GM12873 (cell line): ENCODE measurements around the gene SUPT6H.

Experiments
- CTCF ChIP-seq: IDR thresholded peaks from 2 replicates; pipeline ENCODE4 v1.5.1; 2012; ENCODE audit warnings: low read depth, mild to moderate bottlenecking, moderate library complexity, low read length, control low read depth; ENCODE audit not compliant: insufficient read depth; ENCODE audit errors: missing control alignments

SUPT6H gene

GRCh38 chr17:28618464-28618863, 43.5 kb upstream of the SUPT6H start:
- TF ChIP-seq CTCF, result no peak

GRCh38 chr17:28620010-28620409, 42.0 kb upstream of the SUPT6H start:
- TF ChIP-seq CTCF, result no peak

GRCh38 chr17:28622186-28622585, 39.8 kb upstream of the SUPT6H start:
- no peak for TF ChIP-seq CTCF

- no peak for TF ChIP-seq CTCF
Observed at GRCh38 chr17:28623696-28624095, 38.3 kb upstream of the SUPT6H start.

GRCh38 chr17:28624148-28624547, 37.9 kb upstream of the SUPT6H start:
- no peak for TF ChIP-seq CTCF

- TF ChIP-seq CTCF, result no peak
Observed at GRCh38 chr17:28626818-28627217, 35.2 kb upstream of the SUPT6H start.

GRCh38 chr17:28634206-28634865, 27.7 kb upstream of the SUPT6H start:
- no peak for TF ChIP-seq CTCF

GRCh38 chr17:28635506-28635905, 26.5 kb upstream of the SUPT6H start:
- TF ChIP-seq CTCF, result no peak
